GM19395 (cell line): ENCODE results near the gene MRAS.
"Not testable (repeated sequence)": the region's sequence is repeated elsewhere in the genome, so short reads cannot be mapped to it uniquely, and the experiment has no call there.

ENCODE experiments used
- ATAC-seq: cut with Tn5 transposase; IDR thresholded peaks from one replicate; pipeline ENCODE4 v1.9.1; 2021; ENCODE audit warnings: mild to moderate bottlenecking, moderate library complexity; ENCODE audit not compliant: unreplicated experiment

The MRAS gene

DNA sequence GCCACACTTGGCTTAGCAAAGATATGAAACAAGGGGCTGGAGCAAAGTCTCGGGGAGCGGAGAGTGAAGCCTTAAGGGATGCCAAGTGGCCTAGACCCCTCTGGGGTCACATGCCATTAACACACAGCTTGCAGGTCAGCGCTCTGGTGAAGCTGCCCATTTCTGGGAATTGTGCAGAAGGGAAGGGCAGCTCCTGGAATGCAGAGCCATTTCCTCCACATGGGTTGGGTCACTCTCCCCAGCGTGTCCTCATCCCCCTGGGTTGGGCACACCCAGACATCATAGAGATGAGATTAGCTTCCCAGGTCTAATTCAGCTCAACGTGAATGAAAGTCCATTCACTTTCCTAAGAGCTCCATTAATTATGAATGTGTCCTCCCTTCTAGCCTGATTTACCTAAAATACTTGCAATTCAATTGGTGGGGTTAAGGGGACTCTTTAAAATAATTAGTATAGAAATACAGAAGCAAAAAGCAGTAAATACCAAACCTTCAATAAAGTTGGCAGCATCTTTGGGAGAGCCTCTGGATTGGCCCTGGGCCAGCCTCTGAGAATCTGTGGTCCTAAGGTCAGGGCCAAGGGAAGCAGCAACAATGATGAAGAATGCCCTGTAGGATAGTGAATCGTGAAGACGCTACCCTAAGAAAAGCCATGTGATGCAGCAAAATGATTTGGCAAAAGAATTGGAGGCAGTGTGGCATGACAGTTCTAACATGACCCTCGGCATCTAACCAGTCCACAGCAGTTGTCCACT lies 17.8 kb downstream of the MRAS start:
- ATAC-seq: no peak

DNA sequence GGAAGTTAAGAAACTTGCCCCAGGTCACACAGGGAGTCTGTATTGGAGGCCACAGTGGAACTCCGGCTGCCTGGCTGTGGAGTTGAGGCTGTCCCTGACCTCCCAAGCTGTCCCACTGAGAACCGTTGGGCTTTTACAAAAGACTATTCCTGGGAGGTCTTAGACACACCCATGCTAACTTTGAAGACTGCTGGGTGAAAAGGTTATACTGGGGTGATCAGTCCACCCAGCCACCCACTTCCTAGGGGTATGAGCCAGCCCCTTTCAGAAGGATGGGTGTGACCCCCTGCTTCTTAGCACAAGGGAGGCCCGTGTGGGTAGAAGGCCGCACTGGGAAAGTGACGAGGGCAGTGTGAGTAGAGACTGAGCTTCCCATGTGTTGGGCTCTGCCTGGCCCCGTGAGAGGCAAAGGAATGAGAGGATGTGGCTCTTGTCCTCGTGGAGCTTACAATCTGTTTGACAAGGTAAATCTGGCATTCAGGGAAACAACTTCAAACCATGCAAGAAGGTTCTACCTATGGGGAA lies 19.0 kb downstream of the MRAS start:
- ATAC-seq: no peak

DNA sequence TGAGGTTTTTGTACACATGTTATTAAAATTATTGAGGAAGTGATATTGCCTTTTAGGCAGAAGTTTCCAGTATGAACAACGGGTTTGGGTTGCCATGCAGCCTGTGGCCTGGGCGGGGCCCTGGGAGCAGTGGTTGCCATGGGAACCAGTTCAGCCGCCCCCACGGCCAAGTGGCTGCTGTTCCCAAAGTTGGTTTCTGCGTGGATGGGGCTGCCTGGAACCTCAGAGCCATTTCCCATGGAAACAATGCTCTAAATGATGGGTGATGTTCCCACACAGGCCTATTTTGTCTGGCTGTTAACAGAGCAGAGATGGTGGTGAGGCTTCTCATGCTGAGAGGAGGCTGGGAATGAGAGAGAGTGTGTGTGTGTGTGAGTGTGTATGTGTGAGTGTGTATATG lies 19.5 kb downstream of the MRAS start:
- no peak for ATAC-seq

DNA sequence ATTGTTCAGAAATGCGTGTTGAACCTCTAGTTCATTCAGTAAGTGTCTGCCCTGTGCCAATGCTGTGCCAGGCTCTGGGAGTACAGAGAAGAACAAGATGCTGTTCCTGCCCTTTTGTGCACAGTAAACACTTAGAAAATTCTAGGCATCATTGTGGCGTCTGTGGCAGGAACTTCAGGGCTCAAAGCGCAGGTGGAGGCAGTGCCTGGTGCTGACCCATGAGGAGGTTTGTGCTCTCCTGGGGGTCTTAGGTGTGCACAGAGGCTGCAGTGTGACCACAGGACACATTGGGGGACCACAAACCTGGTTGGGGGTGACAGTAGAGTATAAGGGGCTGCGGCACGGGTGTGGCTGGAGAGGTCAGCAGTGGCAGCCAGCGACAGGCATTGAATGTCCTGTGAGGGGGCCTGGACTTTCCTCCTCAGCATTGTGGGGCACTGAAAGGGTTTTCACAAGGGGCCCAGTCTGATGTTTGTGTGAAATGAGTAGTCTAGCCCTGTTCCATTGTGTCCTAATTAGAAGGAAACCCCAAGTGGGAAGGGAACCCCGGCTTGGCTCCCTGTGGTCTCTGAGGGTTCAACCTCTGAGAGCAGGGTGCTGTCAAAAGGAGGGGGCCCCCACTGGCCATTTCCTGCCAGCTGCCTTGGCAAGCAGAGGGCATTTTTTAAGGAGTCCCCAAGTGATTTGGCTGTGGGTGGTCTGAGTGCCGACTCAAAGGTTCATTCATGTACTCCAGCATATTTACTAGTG lies 20.9 kb downstream of the MRAS start:
- no peak for ATAC-seq

DNA sequence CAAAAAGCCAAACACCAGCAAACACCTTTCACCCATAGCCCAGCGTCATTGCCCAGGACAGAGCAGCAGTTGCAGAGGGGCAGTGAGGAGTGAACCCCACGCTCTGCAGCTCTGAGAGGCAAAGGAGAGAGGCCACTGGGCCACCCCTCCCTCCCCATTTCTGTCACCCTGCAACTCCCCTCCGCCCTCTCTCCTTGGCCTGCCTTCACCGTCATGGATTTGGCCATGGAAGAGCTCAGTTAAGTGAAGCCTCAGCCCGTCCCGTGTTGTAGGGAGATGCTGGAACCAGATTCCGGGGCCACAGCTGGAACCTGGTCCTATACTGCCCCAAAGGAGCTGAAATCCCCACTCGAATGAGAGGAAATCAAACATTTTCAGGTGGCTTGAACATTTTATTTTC lies 21.9 kb downstream of the MRAS start:
- no peak for ATAC-seq

DNA sequence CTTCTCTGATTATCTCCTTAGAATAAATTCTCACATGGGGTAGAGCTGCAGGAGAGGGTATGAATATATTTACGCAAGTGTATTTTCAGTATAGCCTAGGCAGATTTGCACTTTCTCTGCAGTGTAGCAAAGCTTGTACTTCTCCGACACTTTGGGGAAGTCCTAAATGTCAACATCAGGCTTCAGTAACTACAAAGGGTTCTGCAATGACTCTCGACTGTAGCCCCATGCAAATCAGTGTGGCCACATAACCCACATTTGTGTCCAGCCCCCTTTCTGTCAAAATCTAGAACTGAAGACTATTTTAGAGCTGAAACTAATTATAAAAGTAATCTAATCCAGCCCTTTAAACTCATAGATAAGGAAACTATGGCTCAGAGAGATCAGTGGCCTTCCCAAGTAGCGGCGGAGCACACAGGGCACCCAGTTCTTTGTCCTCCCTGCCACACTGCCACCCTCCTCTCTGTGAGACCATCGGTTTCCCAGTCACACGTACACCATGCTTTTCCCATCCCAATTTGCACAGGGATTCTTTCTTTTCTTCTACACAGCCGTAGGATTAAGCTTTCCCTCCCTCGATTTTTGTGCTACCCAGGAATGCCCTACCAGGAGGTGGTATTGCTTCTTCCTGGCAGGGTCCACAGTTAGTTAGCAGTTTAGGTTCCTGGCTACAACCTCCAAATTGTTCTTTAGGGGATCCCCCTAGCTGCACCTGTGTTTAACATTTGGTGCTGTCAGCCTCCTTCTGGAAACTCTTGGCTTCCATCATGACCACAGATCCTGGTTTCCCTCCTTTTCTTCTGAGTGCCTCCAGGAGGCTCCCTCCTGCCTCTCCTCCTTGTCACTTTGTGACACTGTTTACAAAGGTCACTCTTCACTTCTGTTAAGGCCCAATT lies 22.9 kb downstream of the MRAS start:
- peak; percentile 99 for ATAC-seq

DNA sequence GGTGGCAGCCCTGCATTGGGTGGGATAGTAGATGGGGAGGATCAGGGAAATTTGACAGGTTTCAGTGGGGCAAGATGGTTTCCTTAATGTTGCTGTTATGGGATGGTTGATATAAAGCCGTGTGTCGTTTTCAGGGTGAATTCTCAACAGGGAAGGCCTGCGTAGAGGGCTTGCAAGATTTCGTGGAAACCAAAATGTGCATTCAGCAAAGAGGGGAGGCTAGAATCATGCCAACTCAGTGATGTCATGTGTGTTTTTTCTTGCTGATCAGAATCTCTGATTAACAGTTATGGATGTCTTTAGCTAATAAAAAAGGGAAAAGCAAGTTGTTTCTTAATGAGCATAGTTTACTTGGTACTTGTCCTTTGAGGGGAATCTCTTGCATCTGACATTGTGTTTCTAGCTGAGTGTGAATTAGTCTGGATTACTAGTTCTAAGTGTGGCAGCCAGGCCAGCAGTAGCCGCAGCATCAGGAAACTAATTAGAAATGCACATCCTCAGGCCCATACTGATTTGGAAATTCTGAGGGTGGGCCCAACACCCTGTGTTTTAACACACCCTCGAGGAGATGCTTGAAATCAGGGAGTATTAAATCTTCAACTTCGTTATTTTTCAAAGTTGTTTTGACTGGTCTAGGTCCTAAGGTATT lies 24.8 kb downstream of the MRAS start:
- ATAC-seq: no peak

DNA sequence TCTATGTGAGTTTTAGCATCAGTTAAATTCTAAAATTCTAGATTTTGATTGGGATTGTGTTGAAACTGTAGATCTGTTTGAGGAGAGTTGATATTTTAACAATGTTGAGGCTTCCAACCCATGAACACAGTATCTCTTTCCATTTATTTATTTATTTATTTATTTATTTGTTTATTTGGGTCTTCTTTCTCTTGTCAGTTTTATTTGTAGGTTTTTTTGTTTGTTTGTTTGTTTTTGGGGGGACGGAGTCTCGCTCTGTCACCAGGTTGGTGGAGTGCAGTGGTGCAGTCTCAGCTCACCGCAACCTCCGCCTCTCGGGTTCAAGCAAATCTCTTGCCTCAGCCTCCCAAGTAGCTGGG lies 25.3 kb downstream of the MRAS start:
- ATAC-seq: no peak

DNA sequence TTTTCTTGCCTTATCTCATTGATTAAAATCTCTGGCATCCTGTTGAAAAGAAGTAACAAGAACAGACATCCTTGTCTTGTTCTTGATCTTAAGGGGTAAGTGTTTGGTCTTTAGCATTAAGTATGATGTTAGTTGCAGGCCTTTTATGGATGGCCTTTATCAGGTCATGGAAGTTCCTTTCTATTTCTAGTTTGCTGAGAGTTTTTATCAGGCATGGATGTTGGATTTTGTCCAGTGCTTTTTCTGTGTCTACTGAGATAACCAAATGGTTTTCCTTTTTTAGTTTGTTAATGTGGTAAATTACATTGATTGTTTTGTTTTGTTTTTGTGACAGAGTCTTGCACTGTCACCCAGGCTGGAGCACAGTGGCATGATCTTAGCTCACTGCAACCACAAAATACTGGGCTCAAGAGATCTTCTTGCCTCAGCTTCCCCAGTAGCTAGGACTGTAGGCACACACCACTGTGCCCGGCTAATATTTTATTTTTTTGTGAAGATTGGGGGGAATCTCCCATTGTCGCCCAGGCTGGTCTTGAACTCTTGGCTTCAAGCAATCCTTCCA lies 26.3 kb downstream of the MRAS start:
- no peak for ATAC-seq

DNA sequence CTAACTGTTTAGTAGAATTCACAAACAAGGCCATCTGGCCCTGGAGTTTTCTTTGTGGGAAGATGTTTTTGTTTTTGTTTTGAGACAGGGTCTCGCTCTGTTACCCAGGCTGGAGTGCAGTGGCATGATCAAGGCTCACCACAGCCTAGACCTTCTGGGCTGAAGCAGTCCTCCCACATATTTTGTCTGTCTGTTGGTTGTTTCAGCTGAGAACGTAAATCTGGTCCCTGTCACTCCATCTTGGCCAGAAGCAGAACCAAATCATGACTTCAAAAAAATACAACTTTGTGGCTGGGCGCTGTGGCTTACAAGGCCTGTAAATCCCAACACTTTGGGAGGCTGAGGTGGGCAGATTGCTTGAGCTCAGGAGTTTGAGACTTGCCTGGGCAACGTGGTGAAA lies 27.1 kb downstream of the MRAS start:
- ATAC-seq: no peak

DNA sequence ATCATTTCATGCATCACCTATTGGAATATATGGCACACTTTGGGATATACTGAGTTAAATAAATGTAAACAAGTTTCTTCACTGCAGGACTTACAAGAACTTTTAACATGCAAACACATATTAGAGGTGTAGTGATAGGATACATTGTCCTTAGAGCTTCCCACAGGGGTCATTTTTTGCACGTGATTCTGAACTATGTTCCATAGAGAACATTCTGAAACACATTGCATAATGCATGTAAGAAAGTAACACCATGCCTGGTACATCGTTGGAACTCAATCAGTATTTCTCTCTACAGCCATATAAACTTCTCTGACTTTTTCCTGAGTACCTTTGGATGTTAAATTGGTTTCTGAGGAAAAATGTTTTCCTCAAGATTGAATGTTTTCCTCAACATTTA lies 28.3 kb downstream of the MRAS start:
- no peak for ATAC-seq

DNA sequence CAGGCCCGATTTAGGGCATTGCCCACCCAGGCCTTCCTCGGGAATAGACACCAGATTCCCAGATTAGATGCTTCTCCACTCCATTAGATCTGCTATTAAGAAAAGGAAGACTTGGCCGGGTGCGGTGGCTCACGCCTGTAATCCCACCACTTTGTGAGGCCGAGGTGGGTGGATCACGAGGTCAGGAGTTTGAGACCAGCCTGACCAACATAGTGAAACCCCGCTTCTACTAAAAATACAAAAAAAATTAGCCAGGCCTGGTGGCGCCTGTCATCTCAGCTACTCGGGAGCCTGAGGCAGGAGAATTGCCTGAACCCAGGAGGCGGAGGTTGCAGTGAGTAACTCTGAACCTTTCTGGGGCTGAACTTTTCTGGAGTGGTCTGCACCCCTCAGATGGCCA lies 28.8 kb downstream of the MRAS start:
- ATAC-seq: not testable (repeated sequence)

DNA sequence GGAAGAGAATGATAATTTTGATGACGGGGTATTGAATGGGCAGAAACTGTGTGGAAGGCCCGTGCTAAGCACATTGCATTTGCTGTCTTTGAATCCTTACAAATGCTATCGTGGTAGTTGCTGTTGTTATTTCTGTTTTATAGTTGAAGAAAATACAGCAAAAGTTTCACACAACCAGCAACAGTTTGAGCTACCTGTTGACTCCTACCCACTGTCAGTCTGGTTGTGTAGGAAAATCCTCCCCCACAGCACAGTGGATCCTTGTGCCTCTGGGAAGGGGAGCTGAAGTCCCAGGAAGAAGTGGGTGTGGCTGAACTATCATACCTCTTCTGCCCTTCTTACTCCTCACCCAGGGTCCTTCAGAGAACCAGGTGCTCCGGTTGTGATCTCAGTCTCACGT lies 29.4 kb downstream of the MRAS start:
- no peak for ATAC-seq

DNA sequence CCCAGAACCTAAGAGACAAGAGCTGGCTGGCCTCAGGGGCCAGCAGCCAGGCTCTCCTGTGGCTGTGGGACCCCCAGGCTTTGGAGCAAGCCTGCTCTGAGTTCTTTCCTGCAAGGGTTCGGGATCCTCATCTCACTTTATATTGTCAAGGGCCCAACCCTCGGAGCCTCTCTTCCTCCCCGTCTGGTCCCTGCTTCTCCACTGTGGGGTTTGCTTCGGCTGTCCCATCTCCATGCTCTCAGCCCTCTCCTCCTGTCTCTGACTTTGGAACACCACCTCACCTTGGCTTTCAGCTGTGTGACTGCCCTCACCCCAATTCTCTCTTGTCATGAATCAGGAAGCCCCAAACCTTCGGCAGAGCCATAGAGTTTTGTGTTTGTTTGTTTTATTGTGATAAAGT lies 30.0 kb downstream of the MRAS start:
- ATAC-seq: no peak

DNA sequence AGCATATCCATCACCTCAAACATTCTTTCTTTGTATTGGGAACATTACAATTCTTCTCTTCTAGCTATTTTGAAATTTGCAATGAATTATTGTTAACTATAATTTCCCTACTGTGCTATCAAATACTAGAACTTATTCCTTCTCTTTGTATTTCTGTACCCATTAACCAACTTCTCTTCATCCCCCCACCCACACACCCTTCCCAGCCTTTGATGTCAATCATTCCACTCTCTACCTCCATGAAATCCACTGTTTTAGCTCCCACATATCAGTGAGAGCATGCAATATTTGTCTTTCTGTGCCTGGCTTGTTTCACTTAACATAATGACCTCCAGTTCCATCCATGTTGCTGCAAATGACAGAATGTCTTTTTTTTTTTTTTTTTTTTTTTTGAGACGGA lies 30.6 kb downstream of the MRAS start:
- no peak for ATAC-seq

DNA sequence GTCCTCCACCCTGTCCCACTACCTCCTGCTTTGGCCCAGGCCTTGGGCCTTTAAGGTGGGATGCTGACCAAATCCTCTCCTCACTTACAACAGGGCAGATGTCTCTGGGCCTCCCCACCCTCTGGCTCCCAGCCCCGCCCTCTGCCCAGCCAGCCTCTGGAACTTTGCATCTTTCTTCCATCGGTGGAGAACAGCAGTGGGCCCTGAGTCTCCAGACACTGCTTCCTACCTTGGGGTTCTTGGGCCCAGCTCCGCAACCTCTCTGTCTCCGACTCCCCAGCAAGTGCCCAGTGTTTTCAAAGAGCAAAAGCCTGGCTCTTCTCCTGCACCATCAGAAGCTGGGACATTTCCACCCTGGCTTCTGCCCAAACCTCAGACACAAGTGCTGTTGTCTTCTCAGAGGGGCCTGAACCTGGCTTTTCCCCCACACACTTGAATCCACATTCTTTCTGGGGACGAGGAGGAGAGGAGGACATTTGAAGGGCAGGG lies 33.1 kb downstream of the MRAS start:
- ATAC-seq: no peak

DNA sequence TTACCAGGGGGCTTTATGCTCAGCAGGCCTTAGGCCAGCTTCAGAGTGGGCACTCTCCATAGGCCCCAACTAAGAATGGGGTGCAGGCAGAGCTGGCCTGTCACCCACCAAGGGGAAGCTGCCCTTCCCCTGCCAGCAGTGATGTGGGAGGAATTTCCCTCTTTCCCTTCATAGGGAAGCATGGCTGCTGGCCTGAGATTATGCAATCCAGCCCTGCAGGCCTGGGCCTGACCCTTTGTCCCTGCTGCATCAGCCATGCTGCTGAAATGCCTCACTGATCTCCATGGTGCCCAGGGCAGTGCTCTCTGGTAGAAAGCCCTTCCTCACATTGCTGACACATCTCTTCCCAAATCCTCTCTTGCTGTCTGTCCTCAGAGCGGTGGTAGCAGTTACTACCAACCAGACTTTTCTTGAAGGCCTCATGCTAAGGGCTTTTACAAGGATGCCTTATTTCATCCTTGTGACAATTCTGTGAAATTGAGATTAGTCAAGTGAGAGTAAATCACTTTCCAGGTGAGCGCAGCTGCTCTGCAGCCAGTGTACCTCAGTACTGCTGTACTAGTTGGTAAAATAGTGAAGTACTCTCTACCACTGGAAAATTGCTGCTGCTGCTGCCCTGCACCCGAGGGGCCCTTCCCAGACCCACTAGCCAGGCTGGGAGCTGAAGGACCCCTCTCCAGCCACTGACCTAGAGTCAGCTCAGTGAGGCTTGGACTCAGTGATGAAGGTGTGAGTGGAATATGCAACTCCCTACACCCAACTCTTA lies 33.8 kb downstream of the MRAS start:
- ATAC-seq: no peak

DNA sequence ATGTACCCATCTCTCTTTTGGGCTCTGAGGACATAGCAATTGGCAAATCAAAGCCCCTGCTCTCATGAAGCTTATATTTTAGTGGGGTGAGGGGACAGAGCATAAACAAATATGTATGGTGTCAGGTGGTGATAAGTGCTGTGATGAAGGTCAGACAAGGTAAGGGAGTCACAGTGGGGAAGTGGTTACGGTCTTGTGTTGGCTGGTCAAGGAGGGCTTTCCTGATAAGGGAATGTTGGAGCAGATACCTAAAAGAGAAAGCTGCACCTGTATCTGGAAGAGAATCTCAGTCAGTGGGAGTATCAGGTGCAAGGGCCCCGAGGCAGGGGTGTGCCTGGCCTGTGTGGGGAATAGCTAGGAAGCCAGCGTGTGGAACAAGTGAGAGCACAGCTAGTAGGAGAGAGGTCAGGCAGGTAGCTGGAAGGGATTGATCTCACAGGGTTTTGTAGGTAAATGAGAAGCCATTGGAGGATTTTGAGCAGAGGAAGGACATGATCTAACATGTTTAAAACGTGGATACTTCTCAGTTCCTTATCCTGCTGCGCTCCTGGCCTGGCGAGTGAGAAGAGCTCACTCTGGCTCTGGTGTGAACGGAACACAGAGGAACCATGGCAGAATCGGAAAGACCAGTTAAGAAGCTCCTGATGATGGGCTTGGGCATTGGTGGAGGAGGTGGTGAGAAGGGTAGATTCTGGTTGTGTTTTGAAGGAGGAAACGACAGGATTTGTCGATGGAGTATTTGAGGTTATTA lies 35.5 kb downstream of the MRAS start:
- ATAC-seq: no peak

DNA sequence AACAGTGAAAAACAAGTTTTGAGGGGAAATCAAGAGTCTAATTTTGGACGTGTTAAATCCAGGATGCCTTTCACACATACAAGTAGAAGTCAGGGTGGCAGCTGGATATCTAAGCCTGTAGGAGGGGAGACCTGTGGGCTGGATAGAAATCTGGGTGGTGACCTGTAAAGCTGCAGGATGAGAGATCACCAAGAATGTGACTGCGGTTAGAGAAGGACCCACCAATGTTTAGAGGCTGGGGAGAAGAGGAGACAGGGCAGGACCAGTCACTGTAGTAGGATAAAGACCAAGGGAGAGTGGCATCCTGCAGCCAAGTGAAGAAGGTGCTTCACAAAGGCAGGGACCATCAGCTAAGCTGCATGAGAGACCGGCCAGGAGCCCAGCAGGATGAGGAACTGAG lies 36.2 kb downstream of the MRAS start:
- no peak for ATAC-seq
